Superior temporal gyrus (tissue), 1 donor: ENCODE data around the gene XYLT2.

Source experiments
- DNase-seq: peaks from one replicate; pipeline ENCODE4 v3.0.0-alpha.2; 2016; ENCODE audit errors: extremely low spot score

Gene XYLT2

GRCh38 chr17:50348522-50349242, 2.8 kb downstream of the XYLT2 start:
- no peak for DNase-seq

GRCh38 chr17:50349243-50349600, 3.3 kb downstream of the XYLT2 start:
- no peak for DNase-seq

GRCh38 chr17:50350733-50351132, 4.8 kb downstream of the XYLT2 start:
- no peak for DNase-seq

DNA sequence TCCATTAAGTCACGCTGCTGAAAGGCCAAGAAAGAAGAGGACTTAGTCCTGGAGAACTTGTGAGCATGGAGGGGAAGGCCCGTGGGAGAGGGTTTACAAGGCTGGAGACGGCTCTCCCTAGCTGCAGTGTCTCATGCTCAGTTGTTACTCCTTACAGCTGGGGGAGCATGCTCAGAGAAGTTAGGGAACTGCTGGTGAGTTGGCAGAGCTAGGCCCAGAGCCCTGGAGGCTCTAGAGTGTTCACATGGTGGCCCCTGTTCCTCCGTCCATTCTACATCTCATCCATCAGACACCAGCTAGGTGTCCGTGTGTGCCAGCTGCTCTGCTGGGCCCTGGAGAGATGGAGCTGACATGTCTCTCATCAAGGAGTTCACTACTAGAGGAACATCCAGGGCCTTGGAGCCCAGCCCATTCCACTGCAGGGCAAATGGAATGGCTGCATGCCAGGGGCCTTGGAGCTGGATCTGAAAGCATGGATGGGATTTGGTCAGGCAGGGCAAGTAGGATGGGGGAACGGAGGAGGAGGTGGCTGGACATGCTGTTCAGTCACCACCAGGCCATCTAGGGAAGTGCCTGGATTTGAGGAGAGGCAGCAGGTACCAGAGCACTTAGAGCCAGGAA, 6.3 kb downstream of the XYLT2 start:
- no peak for DNase-seq

DNA sequence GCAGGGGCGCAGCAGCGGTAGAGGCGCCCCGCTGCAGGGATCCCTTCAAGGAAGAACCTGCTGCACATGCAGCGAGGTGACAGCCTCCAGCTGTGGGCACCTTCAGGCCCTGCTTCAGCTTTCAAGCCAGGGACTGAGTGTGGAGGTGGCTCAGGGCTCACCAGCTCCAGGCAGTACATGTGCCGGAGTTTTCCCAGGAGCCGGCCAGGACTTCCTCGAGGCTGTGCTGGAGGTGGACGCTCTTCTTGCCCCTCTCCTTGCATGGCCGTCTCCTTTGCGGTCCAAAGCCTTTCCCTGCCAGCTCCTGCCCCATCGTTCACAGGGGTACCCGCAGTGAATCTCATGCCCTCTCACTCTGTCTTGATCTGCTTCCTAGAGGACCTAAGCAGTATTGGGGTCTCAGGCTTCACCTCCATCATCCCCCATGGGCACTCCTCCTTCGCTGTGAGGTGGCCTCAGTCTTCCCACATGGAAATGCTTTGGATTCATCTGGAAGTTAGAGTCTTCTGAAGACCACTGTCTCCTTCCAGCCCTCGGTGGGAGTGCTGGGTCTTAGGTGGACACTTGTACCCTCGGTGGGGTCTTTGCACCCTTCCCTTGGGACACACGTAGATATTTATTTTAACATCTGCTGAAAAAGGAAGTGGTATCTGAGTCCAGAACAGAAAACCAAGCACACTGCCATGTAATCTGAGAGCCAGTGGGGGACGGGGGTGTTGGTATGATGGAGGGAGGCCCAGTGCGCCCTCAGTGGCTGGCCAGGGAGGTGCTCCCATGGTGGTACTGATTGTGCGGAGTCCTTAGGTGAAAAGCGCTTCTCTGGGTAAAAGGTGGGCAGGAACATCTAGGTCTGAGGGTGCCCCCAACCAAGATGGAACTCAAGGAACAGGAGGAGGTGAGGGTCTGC, 7.0 kb downstream of the XYLT2 start:
- no peak for DNase-seq

GRCh38 chr17:50353600-50354195, 7.8 kb downstream of the XYLT2 start:
- no peak for DNase-seq

DNA sequence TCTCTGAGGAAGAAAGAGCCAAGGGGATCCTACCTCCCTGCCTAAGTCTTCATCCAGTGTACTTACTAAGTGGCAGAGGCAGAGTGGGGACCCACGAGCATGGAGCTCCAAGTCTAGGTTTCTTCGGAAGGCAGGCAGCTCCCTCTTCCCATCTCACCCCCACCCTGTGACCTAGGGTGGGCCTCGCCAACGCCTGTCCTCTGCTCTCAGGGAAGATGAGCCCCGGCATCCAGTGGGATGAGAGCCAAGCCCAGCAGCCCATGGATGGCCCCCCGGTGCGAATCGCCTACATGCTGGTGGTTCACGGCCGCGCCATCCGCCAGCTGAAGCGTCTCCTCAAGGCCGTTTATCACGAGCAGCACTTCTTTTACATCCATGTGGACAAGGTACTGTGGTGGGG, 8.3 kb downstream of the XYLT2 start:
- DNase-seq, result no peak

DNA sequence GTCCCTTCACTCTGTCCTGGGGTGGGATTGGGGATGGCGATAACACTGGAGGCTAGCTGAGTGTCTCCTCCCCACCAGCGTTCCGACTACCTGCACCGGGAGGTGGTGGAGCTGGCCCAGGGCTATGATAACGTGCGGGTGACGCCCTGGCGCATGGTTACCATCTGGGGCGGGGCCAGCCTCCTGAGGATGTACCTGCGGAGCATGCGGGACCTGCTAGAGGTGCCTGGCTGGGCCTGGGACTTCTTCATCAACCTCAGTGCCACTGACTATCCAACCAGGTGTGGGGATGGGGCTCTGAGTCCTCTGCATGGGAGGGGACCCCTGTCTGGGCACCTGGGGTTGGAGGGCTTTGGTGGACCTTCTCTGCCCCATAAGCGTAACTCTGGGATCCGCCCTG, 8.8 kb downstream of the XYLT2 start:
- no peak for DNase-seq

GRCh38 chr17:50355336-50355700, 9.4 kb downstream of the XYLT2 start:
- DNase-seq, result no peak

GRCh38 chr17:50355701-50356341, 9.9 kb downstream of the XYLT2 start:
- DNase-seq, result no peak

- DNase-seq, result no peak
Observed at GRCh38 chr17:50356418-50356817, 10.5 kb downstream of the XYLT2 start.

DNA sequence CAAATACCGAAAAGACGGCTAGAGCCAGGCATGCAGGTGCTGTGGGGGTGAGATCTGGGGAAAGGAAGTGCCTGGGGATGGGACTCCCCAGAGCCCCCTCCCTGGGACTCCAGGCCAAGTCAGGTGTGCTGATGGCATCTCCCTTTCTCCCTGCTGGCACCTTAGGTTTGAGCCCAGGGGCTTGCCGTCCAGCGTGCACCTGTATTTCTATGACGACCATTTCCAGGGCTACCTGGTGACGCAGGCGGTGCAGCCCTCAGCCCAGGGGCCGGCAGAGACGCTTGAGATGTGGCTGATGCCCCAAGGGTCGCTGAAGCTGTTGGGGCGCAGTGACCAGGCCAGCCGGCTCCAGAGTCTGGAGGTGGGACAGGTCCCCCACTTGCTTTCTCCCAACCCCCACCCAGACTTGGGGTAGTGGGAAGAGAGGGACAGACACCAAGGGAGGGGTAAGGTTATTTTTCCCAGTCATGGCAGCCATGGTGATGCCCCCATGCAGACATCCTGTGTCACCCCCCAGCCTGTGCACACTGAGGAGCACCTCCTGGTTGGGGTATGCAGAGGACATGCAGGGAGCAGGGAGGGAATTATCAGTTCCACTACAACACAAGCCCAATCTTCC, 11.1 kb downstream of the XYLT2 start:
- DNase-seq, result no peak

- no peak for DNase-seq
Observed at GRCh38 chr17:50358177-50358576, 12.3 kb downstream of the XYLT2 start.

DNA sequence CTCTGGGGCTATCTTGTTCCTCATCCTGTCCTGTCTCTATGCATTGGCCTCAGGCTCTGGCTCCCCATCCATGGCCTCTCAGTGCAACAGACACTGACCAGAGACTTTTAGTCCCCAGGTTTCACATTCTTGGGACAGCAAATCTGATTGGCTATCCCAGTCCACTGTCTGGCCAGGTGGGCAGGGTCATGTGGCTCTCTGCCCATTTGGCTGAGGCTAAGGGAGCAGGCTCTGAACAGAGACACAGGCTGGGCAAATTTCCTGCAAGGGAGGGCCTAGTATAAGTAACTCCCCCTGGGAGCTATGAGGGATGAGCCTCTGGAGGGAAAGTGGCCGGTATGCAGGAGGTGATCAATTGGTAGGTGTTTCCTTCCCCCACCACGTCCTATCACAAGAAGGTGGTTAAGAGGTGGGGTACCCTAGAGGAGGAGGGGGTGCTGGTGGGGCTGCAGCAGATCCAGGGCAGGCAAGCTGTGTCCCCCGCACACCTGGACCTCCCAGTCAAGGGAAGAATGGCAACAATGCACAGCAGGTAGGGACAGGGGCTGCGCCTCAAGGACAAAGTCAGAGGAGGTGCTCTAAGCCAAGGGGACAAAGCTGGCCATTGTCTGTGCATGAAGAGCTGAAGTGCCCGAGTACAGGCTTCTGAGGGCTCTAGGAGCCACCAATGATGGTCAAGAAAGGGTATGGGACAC, 13.2 kb downstream of the XYLT2 start:
- no peak for DNase-seq

DNA sequence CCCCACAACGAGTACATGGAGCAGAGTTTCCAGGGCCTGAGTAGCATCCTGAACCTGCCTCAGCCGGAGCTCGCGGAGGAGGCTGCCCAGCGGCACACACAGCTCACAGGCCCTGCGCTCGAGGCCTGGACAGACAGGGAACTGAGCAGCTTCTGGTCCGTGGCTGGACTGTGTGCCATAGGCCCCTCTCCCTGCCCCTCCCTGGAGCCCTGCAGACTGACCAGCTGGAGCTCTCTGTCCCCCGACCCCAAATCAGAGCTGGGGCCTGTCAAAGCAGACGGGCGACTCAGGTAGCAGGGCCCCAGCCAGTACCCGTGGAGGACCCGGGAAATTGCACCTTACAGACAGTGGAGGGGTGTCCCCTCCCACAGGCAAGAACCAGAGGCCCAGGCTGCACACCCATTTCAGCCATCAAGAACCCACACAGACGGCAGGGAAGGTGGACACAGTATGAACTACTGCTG, 14.1 kb downstream of the XYLT2 start:
- DNase-seq, result no peak

DNA sequence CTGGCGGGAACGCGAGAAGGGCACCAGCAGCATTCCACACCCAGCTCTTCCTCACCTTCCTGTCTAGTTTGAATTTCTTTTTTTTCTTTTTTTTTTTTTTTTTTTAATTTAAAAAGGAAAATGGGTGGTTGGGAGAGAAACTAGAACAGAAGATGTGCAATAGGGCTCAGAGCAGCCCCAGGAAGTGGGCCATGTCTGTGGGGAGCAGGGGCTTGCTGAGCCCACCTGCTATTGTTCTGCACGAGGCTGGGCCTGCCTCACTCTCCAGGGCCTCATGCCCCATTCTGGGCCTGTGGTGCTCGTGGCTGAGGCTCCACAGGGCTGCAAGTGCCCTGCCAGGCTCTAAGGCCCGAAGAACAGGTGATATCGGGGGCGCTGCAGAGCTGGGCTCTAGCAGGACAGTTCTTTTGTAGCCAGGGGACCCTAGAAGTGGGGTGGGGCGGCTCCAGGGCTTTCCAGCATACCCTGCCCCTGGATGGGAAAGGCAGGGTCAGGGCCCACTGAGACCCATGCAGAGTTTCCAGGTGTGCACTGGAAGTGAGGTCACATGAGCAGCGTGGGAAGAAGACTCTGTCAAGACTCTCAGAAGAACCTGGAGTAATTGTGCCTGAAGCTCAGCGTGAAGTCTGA, 14.7 kb downstream of the XYLT2 start:
- no peak for DNase-seq

DNA sequence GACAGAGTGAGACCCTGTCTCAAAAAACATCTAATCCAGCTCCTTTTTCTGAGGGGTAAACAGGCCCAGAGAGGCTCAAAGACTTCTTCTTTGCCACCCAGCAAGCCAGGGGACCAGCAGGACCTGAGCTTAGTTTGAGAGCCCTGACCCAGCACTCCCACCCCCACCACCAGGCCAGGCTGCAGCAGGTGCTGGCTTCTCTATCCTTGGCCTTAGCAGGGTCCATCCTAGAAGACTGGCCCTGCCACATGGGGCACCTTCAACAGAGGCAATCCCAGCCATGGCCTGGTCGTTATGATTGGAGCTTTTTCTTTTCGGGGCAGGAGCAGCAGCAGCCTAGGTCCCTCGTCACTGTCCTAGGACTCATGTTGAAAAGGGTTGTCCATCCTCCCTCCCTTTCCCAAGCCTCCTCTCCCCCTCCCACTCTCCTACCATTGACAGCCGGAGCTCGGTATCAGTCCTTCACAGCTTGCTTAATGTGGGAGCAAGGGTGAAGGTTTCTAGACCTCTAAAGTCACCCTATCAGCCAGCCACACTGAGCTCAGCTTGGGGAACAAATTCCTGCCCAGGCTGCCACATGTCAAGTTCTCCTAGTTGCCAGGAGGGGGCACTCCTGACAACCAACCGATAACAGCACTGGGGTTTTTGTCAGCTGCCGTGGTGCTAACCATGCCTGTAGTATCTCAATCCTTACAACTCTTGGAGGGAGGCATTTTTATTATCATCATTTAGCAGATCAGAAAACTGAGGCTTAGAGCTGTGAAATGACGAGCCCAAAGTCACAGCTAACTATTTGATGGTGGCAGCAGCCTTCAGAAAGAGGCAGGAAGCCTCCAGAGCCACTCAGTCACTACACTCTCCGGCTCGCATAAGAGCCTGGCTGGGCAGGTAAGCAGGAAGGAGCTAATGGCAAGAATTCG, 15.9 kb downstream of the XYLT2 start:
- peak; percentile 83 for DNase-seq

DNA sequence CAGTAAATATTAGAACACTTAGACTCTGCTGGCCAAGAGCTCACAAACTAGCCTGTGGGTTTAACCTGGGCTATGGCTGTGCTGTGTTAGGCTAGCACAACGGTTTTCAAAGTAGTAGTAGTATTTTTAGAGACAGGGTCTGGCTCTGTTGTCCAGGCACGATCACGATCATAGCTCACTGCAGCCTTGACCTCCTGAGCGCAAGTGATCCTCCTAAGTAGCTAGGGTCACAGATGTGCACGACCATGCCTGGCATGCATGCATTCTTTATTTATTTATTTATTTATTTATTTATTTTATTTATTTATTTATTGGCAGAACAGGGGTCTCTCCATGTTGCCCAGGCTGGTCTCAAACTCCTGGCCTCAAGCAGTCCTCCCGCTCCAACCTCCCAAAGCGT, 16.7 kb downstream of the XYLT2 start:
- no peak for DNase-seq
